ENCODE results near the gene DCLRE1C.
"Not testable (repeated sequence)": the region's sequence is repeated elsewhere in the genome, so short reads cannot be mapped to it uniquely, and the experiment has no call there.

The DCLRE1C gene

GRCh38 chr10:14958872-14959220 lies 5.0 kb upstream of the DCLRE1C start:
- no peaks in the 10 kb centered on the region for H3K27me3 Mint-ChIP-seq
- no peaks in the 10 kb centered on the region for H3K9me3 Mint-ChIP-seq
- DNase-seq, result no peak
- H3K36me3 Mint-ChIP-seq (ENCODE audit: low read depth), result peaks cover under 1% of the 10 kb centered on the region
- H3K27ac Mint-ChIP-seq, result peak overlapping the region; percentile 97
- ATAC-seq, result no peak
- H3K4me1 Mint-ChIP-seq, result peaks cover 34% of the 10 kb centered on the region
- H3K4me3 Mint-ChIP-seq, result peak overlapping the region; percentile 89

- Mint-ChIP-seq H3K4me1 (peaks cover 52% of the 10 kb centered on the region), H3K9me3 (no peaks in the 10 kb centered on the region), H3K36me3 (ENCODE audit: low read depth) (peaks cover 5% of the 10 kb centered on the region), H3K4me3 (peak overlapping the region; percentile 87), H3K27ac (peak overlapping the region; percentile 96), H3K27me3 (no peaks in the 10 kb centered on the region)
- DNase-seq, result no peak
- no peak for ATAC-seq
These were observed 1.0 kb upstream of the DCLRE1C start for GRCh38 chr10:14954934-14955333.

- no peaks in the 10 kb centered on the region for H3K9me3 Mint-ChIP-seq
- peaks cover 51% of the 10 kb centered on the region for H3K4me1 Mint-ChIP-seq
- DNase-seq, result no peak
These were observed 384 bp downstream of the DCLRE1C start for GRCh38 chr10:14953424-14954000.

DNA sequence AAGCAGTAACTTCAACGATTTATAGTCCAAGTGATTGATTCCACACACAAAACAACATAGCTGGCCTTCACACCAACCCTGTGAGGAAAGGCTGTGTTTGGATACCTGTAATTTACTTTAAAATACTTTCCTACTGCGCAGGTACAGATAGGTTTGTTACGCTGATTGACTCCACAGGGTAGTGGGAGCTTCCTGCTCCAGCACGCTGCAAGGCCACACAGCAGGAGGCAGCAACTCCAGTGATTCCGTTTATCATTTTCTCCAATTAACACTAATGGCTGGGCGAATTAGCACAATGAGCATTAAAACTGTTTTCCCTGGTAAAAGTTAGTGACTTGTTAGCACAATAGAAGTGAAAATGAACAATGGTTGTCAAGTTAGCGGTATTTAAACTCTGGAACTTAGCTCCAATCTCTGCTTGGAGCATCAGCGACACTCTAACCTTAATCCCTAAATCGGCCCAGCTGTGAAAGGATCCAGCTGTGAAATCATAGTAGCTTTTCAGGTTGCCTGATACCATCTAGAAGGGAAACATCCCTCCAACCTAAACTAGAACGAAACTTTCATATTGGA lies 959 bp downstream of the DCLRE1C start:
- peaks cover 13% of the 10 kb centered on the region for H3K36me3 Mint-ChIP-seq (ENCODE audit: low read depth)
- peak overlapping the region; percentile 96 for H3K27ac Mint-ChIP-seq
- DNase-seq (no peak), ATAC-seq (no peak)
- H3K27me3 Mint-ChIP-seq, result no peaks in the 10 kb centered on the region
- H3K4me3 Mint-ChIP-seq, result peak overlapping the region; percentile 87
- peaks cover 50% of the 10 kb centered on the region for H3K4me1 Mint-ChIP-seq
- no peaks in the 10 kb centered on the region for H3K9me3 Mint-ChIP-seq

More at GRCh38 chr10:14953424-14954000, 384 bp downstream of the DCLRE1C start:
- Mint-ChIP-seq H3K36me3 (ENCODE audit: low read depth) (peaks cover 8% of the 10 kb centered on the region), H3K27me3 (no peaks in the 10 kb centered on the region), H3K27ac (peak overlapping the region; percentile 96), H3K4me3 (peak overlapping the region; percentile 87)
- peak; percentile 39 for ATAC-seq

- H3K36me3 Mint-ChIP-seq (ENCODE audit: low read depth), result peaks cover 29% of the 10 kb centered on the region
- no peak overlapping the region for H3K27ac Mint-ChIP-seq
- no peak for ATAC-seq
- H3K9me3 Mint-ChIP-seq, result no peaks in the 10 kb centered on the region
- H3K4me3 Mint-ChIP-seq, result no peak overlapping the region
- DNase-seq, result no peak
- peaks cover 33% of the 10 kb centered on the region for H3K4me1 Mint-ChIP-seq
- no peaks in the 10 kb centered on the region for H3K27me3 Mint-ChIP-seq
These were observed 4.6 kb downstream of the DCLRE1C start for GRCh38 chr10:14949291-14949690.

DNA sequence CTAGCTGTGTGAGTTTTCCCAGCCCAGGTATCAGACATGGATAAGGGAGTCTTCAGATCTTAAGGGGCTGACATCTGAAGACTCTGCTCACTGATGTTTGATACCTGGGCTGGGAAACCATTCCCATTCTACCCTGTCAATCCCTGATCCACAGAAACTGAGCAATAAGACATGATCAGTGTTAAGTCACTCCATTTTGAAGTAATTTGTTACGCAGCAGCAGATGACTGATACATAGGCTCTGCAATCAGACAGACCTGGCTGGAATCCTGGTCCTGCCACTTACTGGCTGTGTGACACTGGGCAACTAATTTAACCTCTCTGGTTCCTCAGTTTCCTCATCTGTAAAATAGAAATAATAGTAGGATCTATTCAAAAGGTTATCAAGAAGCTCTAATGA lies 6.6 kb downstream of the DCLRE1C start:
- Mint-ChIP-seq H3K27me3 (no peaks in the 10 kb centered on the region), H3K4me1 (peaks cover 22% of the 10 kb centered on the region), H3K4me3 (no peak overlapping the region), H3K9me3 (no peaks in the 10 kb centered on the region), H3K36me3 (ENCODE audit: low read depth) (peaks cover 33% of the 10 kb centered on the region), H3K27ac (no peak overlapping the region)
- no peak for DNase-seq
- ATAC-seq, result no peak

GRCh38 chr10:14945108-14945507 lies 8.8 kb downstream of the DCLRE1C start:
- Mint-ChIP-seq H3K9me3 (no peaks in the 10 kb centered on the region), H3K27me3 (no peaks in the 10 kb centered on the region), H3K36me3 (ENCODE audit: low read depth) (peaks cover 30% of the 10 kb centered on the region), H3K27ac (no peak overlapping the region), H3K4me3 (no peak overlapping the region), H3K4me1 (peaks cover 7% of the 10 kb centered on the region)
- ATAC-seq (no peak), DNase-seq (no peak)

DNA sequence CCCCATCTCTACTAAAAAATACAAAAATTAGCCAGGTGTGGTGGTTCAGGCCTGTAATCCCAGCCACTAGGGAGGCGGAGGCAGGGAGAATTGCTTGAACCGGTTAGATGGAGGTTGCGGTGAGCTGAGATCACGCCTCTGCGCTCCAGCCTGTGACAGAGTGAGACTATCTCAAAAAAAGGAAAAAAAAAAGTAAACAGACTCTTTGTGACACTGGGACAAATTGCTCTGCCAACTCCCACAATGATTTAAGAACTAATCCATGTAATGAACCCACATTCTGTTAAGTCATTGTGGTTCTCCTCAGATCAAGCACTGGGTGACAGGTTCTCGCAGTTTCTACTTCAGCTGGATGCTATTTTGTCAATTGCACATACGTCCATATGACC lies 11.0 kb downstream of the DCLRE1C start:
- DNase-seq, ATAC-seq, H3K4me3 Mint-ChIP-seq, H3K27ac Mint-ChIP-seq, H3K9me3 Mint-ChIP-seq, H3K27me3 Mint-ChIP-seq: not testable (repeated sequence)
- H3K36me3 Mint-ChIP-seq (ENCODE audit: low read depth), result peaks cover 27% of the 10 kb centered on the region
- H3K4me1 Mint-ChIP-seq, result peaks cover 12% of the 10 kb centered on the region

DNA sequence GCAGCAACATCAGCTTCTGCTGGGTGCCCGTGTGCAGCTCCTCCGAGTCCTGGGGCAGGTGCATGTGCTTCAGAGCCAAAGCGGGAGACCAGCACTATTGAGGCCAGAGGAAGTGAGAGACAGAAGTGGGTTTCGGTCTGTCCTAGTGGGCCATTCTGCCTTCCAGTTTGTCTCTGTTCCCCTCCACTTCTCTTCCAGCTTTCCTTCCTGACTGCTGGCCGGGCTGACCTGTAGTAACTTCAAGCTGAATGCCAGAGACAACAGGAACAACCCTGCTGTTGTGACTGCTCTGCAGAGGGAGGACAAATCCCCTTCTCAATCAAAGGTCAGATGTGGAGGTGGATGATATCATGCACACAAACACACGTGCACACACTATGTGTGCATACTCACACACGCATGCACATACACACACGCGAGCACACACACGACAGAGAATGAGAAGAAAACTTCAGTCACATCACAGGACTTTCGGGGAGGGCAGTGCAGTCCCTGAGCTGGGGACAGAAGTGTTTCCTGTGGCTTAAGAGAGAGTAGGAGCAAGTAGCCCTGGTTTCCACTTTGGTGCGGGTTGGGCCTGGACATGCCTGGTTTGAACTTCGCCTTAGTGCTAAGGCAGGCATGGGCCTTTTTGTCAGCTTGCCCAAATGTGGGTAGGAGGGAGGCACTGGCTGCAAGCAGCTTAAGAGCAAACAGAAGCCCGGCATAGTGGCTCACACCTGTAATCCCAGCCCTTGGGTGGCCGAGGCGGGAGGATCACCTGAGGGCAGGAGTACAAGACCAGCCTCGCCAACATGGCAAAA lies 11.5 kb downstream of the DCLRE1C start:
- not testable (repeated sequence) for H3K9me3 Mint-ChIP-seq, H3K27me3 Mint-ChIP-seq, ATAC-seq, H3K27ac Mint-ChIP-seq, DNase-seq, H3K4me3 Mint-ChIP-seq
- peaks cover 27% of the 10 kb centered on the region for H3K36me3 Mint-ChIP-seq (ENCODE audit: low read depth)
- H3K4me1 Mint-ChIP-seq, result peaks cover 12% of the 10 kb centered on the region

- Mint-ChIP-seq H3K36me3 (ENCODE audit: low read depth) (peaks cover 27% of the 10 kb centered on the region), H3K4me1 (peaks cover 12% of the 10 kb centered on the region)
- H3K27me3 Mint-ChIP-seq, H3K4me3 Mint-ChIP-seq, H3K9me3 Mint-ChIP-seq, H3K27ac Mint-ChIP-seq: not testable (repeated sequence)
- DNase-seq (peak; percentile 44), ATAC-seq (peak; percentile 88)
These were observed 14.9 kb downstream of the DCLRE1C start for GRCh38 chr10:14938971-14939370.

- no peak for ATAC-seq
- H3K36me3 Mint-ChIP-seq (ENCODE audit: low read depth), result peaks cover 39% of the 10 kb centered on the region
- DNase-seq, result no peak
- H3K4me3 Mint-ChIP-seq, result no peak overlapping the region
- H3K27me3 Mint-ChIP-seq, result no peaks in the 10 kb centered on the region
- H3K4me1 Mint-ChIP-seq, result peaks cover 10% of the 10 kb centered on the region
- H3K27ac Mint-ChIP-seq, result no peak overlapping the region
- no peaks in the 10 kb centered on the region for H3K9me3 Mint-ChIP-seq
These were observed 17.3 kb downstream of the DCLRE1C start for GRCh38 chr10:14936584-14936983.

DNA sequence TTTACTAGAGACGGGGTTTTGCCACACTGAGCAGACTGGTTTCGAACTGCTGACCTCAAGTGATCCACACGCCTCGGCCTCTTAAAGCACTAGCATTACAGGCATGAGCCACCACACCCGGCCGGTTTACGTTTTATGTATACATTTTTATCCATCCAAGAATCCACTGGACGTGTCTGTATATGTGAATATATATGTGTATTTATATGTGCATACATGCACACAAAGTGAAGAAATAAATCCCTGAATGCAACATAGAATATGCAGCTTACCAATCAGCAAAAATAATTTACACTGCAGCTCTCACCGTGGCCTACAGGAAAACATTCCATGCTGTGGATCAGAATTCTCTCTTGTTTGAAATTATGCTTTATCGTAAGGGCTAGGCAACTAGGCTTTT lies 23.3 kb downstream of the DCLRE1C start:
- H3K27me3 Mint-ChIP-seq, result no peaks in the 10 kb centered on the region
- H3K27ac Mint-ChIP-seq, result no peak overlapping the region

DNA sequence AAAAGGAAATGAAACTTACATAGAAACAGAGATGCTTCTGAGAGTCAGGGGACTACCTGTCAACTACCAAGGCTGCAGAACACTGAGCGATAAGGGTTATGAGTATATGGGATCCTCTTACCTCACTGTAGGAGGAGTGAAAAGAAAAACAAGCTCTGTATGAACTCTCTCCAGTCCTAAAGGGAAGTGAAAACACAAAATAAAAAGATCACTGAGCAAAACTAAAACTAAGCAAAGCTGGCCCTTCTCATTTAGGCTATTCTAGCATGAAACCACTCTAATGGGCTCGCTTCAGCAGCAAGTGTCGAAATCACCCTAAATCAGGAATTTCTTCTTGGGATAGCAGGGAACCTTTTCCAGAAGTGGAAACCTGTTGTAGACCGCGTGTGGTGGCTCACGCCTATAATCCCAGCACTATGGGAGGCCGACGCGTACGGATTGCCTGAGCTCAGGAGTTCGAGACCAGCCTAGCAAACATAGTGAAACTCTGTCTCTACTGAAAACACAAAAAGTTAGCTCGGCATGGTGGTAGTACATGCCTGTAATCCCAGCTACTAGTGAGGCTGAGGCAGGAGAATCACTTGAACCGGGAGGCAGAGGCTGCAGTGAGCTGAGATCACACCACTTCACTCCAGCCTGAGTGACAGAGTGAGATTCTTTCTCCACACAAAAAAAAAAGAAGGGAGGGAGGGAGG lies 27.0 kb downstream of the DCLRE1C start:
- Mint-ChIP-seq H3K27me3 (no peaks in the 10 kb centered on the region), H3K36me3 (ENCODE audit: low read depth) (peaks cover 64% of the 10 kb centered on the region), H3K9me3 (no peaks in the 10 kb centered on the region), H3K4me1 (peaks cover 2% of the 10 kb centered on the region), H3K27ac (no peak overlapping the region), H3K4me3 (no peak overlapping the region)
- DNase-seq (no peak), ATAC-seq (no peak)

More for the DNA sequence above, 23.3 kb downstream of the DCLRE1C start:
- DNase-seq (no peak), ATAC-seq (no peak)
- H3K36me3 Mint-ChIP-seq (ENCODE audit: low read depth), result peaks cover 66% of the 10 kb centered on the region
- H3K4me3 Mint-ChIP-seq, result no peak overlapping the region
- H3K9me3 Mint-ChIP-seq, result no peaks in the 10 kb centered on the region
- peaks cover 2% of the 10 kb centered on the region for H3K4me1 Mint-ChIP-seq

- Mint-ChIP-seq H3K4me1 (peaks cover 2% of the 10 kb centered on the region), H3K36me3 (ENCODE audit: low read depth) (peaks cover 66% of the 10 kb centered on the region), H3K4me3 (no peak overlapping the region), H3K9me3 (no peaks in the 10 kb centered on the region), H3K27me3 (no peaks in the 10 kb centered on the region), H3K27ac (no peak overlapping the region)
- DNase-seq (no peak), ATAC-seq (no peak)
These were observed 27.8 kb downstream of the DCLRE1C start for GRCh38 chr10:14926061-14926470.

GRCh38 chr10:14925268-14925667 lies 28.6 kb downstream of the DCLRE1C start:
- H3K36me3 Mint-ChIP-seq (ENCODE audit: low read depth), result peaks cover 66% of the 10 kb centered on the region

More at GRCh38 chr10:14925268-14925667, 28.6 kb downstream of the DCLRE1C start:
- DNase-seq (no peak), ATAC-seq (no peak)
- Mint-ChIP-seq H3K27me3 (no peaks in the 10 kb centered on the region), H3K9me3 (no peaks in the 10 kb centered on the region), H3K27ac (no peak overlapping the region), H3K4me3 (no peak overlapping the region), H3K4me1 (peaks cover 2% of the 10 kb centered on the region)
